GM18499 (cell line): ENCODE measurements around the gene LY6G6F.

Experiments
- ATAC-seq: cut with Tn5 transposase; IDR thresholded peaks from one replicate; pipeline ENCODE4 v1.9.1; 2021; ENCODE audit warnings: moderate number of reproducible peaks; ENCODE audit not compliant: insufficient read depth, unreplicated experiment

Gene LY6G6F

GRCh38 chr6:31736021-31736767 is 29.5 kb downstream of the LY6G6F start, which contains the start of gene CLIC1:
Gene CLIC1 (minus strand): TSS chr6:31736530. CDS start chr6:31736300, 230 bp downstream.
- no peak for ATAC-seq

- no peak for ATAC-seq
Observed at GRCh38 chr6:31736768-31737314, 30.2 kb downstream of the LY6G6F start.

- no peak for ATAC-seq
Observed at GRCh38 chr6:31737315-31737990, 30.8 kb downstream of the LY6G6F start.

GRCh38 chr6:31737991-31738979 is 31.6 kb downstream of the LY6G6F start:
- no peak for ATAC-seq

- peak; percentile 50 for ATAC-seq
Observed at GRCh38 chr6:31739639-31740396, 33.2 kb downstream of the LY6G6F start, which contains the start of gene MSH5. Gene MSH5 (plus strand): TSS chr6:31740005. CDS start chr6:31740467, 462 bp downstream.

GRCh38 chr6:31740397-31741223 is 33.9 kb downstream of the LY6G6F start:
- no peak for ATAC-seq

GRCh38 chr6:31741815-31742214 is 35.1 kb downstream of the LY6G6F start:
- ATAC-seq: no peak

- ATAC-seq: no peak
Observed at GRCh38 chr6:31742894-31743293, 36.2 kb downstream of the LY6G6F start.

GRCh38 chr6:31744422-31744821 is 37.8 kb downstream of the LY6G6F start:
- no peak for ATAC-seq

GRCh38 chr6:31749301-31750036 is 42.8 kb downstream of the LY6G6F start:
- ATAC-seq: no peak

GRCh38 chr6:31750411-31751022 is 43.9 kb downstream of the LY6G6F start:
- ATAC-seq: no peak

GRCh38 chr6:31752739-31753319 is 46.2 kb downstream of the LY6G6F start:
- no peak for ATAC-seq

GRCh38 chr6:31758281-31758680 is 51.6 kb downstream of the LY6G6F start:
- ATAC-seq: no peak
